IMR-90 (cell line): Measurements from ENCODE around the gene WAC. TPM values are rescaled to one million over a fixed set of nuclear protein-coding genes. Genes with fewer than 3 reads are reported as not detected.

Experiments
- ATAC-seq: fragments of 200-7000 bp; cut with Tn5 transposase; 2 replicates; pipeline ENCODE4 v1.9.1; 2020; ENCODE audit warnings: low read depth, mild to moderate bottlenecking, moderate library complexity
- BruUV-seq: library from RNA; stranded (reverse); fragments of 400-500 nt; replicated peaks from 2 replicates; lab custom pipeline; 2021; lab: Mats Ljungman, UMichigan
- CTCF ChIA-PET: fragments of 300-600 bp; formaldehyde crosslinking; extraction: SDS; loops from one replicate; lab custom pipeline; 2021; ENCODE audit warnings: antibody characterized with exemption; lab: Yijun Ruan, JAX
- POLR2A ChIA-PET: fragments of 300-600 bp; sonication (Branson Sonifier 250); formaldehyde crosslinking; loops from one replicate; lab custom pipeline; 2022; ENCODE audit warnings: antibody characterized with exemption; ENCODE audit not compliant: unreplicated experiment; lab: Charles Lee
- DNase-seq: peaks from one replicate; pipeline ENCODE4 v3.0.0; 2013
- H2AFZ ChIP-seq: replicated peaks from 2 replicates; pipeline ENCODE3; 2013; ENCODE audit warnings: low read length, mild to moderate bottlenecking; ENCODE audit not compliant: poor library complexity
- H2AK5ac ChIP-seq: 2 replicates; pipeline ENCODE4 v1.6.1; 2013; ENCODE audit warnings: low read depth, low read length, inconsistent platforms
- H2AK9ac ChIP-seq: replicated peaks from 2 replicates; pipeline ENCODE3; 2013; ENCODE audit warnings: mild to moderate bottlenecking, low read depth, low read length, moderate library complexity; ENCODE audit not compliant: poor library complexity
- H2BK120ac ChIP-seq: 2 replicates; pipeline ENCODE4 v1.6.1; 2013; ENCODE audit warnings: low read depth, low read length, inconsistent platforms
- H2BK15ac ChIP-seq: 3 replicates; pipeline ENCODE4 v1.6.1; 2013; ENCODE audit warnings: low read depth, low read length, inconsistent platforms
- H2BK20ac ChIP-seq: 2 replicates; pipeline ENCODE4 v1.6.1; 2013; ENCODE audit warnings: low read depth, mild to moderate bottlenecking, inconsistent platforms, low read length, moderate library complexity
- H2BK5ac ChIP-seq: 2 replicates; pipeline ENCODE4 v1.6.1; 2013; ENCODE audit warnings: mild to moderate bottlenecking, low read depth, low read length, inconsistent platforms; ENCODE audit not compliant: poor library complexity, severe bottlenecking
- H3K14ac ChIP-seq: replicated peaks from 2 replicates; pipeline ENCODE4 v1.6.1; 2013; ENCODE audit warnings: low read depth, low read length, inconsistent platforms
- H3K18ac ChIP-seq: 2 replicates; pipeline ENCODE4 v1.6.1; 2013; ENCODE audit warnings: low read depth, low read length, control low read depth
- H3K23ac ChIP-seq: 2 replicates; pipeline ENCODE4 v1.6.1; 2013; ENCODE audit warnings: low read depth, low read length, inconsistent platforms
- H3K27ac ChIP-seq: 2 replicates; pipeline ENCODE4 v1.5.1; 2013; ENCODE audit warnings: mild to moderate bottlenecking, control low read depth, low read length; ENCODE audit not compliant: insufficient read depth
- H3K27me3 ChIP-seq: 2 replicates; pipeline ENCODE4 v1.6.1; 2013; ENCODE audit warnings: low read length; ENCODE audit not compliant: control insufficient read depth, insufficient read depth
- H3K36me3 ChIP-seq: 2 replicates; pipeline ENCODE4 v1.6.1; 2013; ENCODE audit warnings: low read length, mixed read lengths; ENCODE audit not compliant: control insufficient read depth, insufficient read depth
- H3K4ac ChIP-seq: 2 replicates; pipeline ENCODE4 v1.6.1; 2013; ENCODE audit warnings: low read depth, low read length, inconsistent platforms
- H3K4me1 ChIP-seq: 2 replicates; pipeline ENCODE4 v1.6.1; 2013; ENCODE audit warnings: low read length, mixed read lengths; ENCODE audit not compliant: control insufficient read depth, insufficient read depth
- H3K4me2 ChIP-seq: 2 replicates; pipeline ENCODE4 v1.6.1; 2013; ENCODE audit warnings: low read depth, mild to moderate bottlenecking, control low read depth, low read length, moderate library complexity
- H3K4me3 ChIP-seq: 2 replicates; pipeline ENCODE4 v1.5.1; 2013; ENCODE audit warnings: low read depth, mild to moderate bottlenecking, control low read depth, low read length, moderate library complexity; ENCODE audit not compliant: insufficient read depth
- H3K56ac ChIP-seq: 2 replicates; pipeline ENCODE4 v1.6.1; 2013; ENCODE audit warnings: low read length, inconsistent platforms; ENCODE audit not compliant: insufficient read depth; ENCODE audit errors: extremely low read depth
- H3K79me1 ChIP-seq, 2 experiments: 2 replicates each; pipeline ENCODE4 v1.6.1; 2013; ENCODE audit warnings: low read length in 2 of 2, inconsistent platforms in 1 of 2, low read depth in 1 of 2
- H3K9ac ChIP-seq: 2 replicates; pipeline ENCODE4 v1.6.1; 2013; ENCODE audit warnings: low read depth, low read length, control low read depth
- H3K9me1 ChIP-seq: 2 replicates; pipeline ENCODE4 v1.6.1; 2013; ENCODE audit warnings: low read length, inconsistent platforms; ENCODE audit not compliant: insufficient read depth
- H3K9me3 ChIP-seq: 2 replicates; pipeline ENCODE4 v1.6.1; 2013; ENCODE audit warnings: low read length; ENCODE audit not compliant: control insufficient read depth, insufficient read depth
- H4K20me1 ChIP-seq: 2 replicates; pipeline ENCODE4 v1.6.1; 2013; ENCODE audit warnings: low read length, inconsistent platforms; ENCODE audit not compliant: insufficient read depth
- H4K5ac ChIP-seq: 2 replicates; pipeline ENCODE4 v1.6.1; 2013; ENCODE audit warnings: mild to moderate bottlenecking, low read depth, low read length, control low read depth
- H4K8ac ChIP-seq, 2 experiments: 2 replicates each; pipeline ENCODE4 v1.6.1; 2013; ENCODE audit warnings: low read depth in 2 of 2, low read length in 2 of 2, control low read depth in 1 of 2, inconsistent platforms in 1 of 2
- H4K91ac ChIP-seq: 2 replicates; pipeline ENCODE4 v1.6.1; 2013; ENCODE audit warnings: low read depth, low read length, inconsistent platforms; ENCODE audit not compliant: insufficient read depth
- CEBPB ChIP-seq: IDR thresholded peaks from 2 replicates; pipeline ENCODE4 v1.6.1; 2012; ENCODE audit warnings: low read depth, low read length, improper control_type of control experiment
- CHD1 ChIP-seq: IDR thresholded peaks from 2 replicates; pipeline ENCODE4 v1.6.1; 2012; ENCODE audit warnings: low read depth, low read length, improper control_type of control experiment
- MAZ ChIP-seq: IDR thresholded peaks from 2 replicates; pipeline ENCODE4 v1.6.1; 2012; ENCODE audit warnings: low read depth, mild to moderate bottlenecking, low read length, improper control_type of control experiment, moderate library complexity, borderline replicate concordance
- NFE2L2 ChIP-seq: fragments of 150-350 bp; IDR thresholded peaks from 2 replicates; pipeline ENCODE4 v1.6.1; 2016; ENCODE audit warnings: low read depth, mild to moderate bottlenecking, low read length
- POLR2A ChIP-seq: IDR thresholded peaks from 2 replicates; pipeline ENCODE4 v1.6.1; 2012; ENCODE audit warnings: mild to moderate bottlenecking, low read depth, low read length
- RAD21 ChIP-seq: IDR thresholded peaks from 2 replicates; pipeline ENCODE4 v1.6.1; 2012; ENCODE audit warnings: low read length, improper control_type of control experiment
- RFX5 ChIP-seq: IDR thresholded peaks from 2 replicates; pipeline ENCODE4 v1.8.0; 2012; ENCODE audit warnings: low read depth, mild to moderate bottlenecking, low read length, moderate library complexity
- SMC3 ChIP-seq: fragments of 150-350 bp; IDR thresholded peaks from 2 replicates; pipeline ENCODE4 v1.6.1; 2016; ENCODE audit warnings: low read depth, mild to moderate bottlenecking, antibody characterized with exemption, low read length, moderate library complexity
- WGBS, 2 experiments: methylation state at CpG; one replicate each; pipeline versions ENCODE4 v1.1.5 to v1.1.7; 2013; ENCODE audit warnings: missing lambda C conversion rate in 2 of 2; ENCODE audit not compliant: insufficient read length in 1 of 2; ENCODE audit errors: extremely low coverage in 2 of 2; 5-methylcytosine and 5-hydroxymethylcytosine counted together
- dilution Hi-C: fragments of 300-500 bp; cut with HindIII; formaldehyde crosslinking; loops from one replicate; pipeline ENCODE4 v1.14.3; 2018; ENCODE audit warnings: low sequenced_read_pairs; ENCODE audit not compliant: unreplicated experiment
- in situ Hi-C: fragments of 300-500 bp; cut with MboI; formaldehyde crosslinking; loops from 3 replicates; pipeline ENCODE4 v1.14.3; 2019; ENCODE audit warnings: low sequenced_read_pairs, inconsistent platforms, mixed read lengths
- intact Hi-C: fragments of 100-400 bp; cut with micrococcal nuclease; formaldehyde crosslinking; loops from 2 replicates; pipeline ENCODE4 v1.10.0; 2022
- polyA plus RNA-seq, 3 experiments: library from polyadenylated mRNA; depleted of rRNA; stranded (reverse); fragments of >200 nt; gene quantifications; 2 replicates each; pipeline ENCODE4 v1.2.3, GENCODE V29; 2012; ENCODE audit warnings: low replicate concordance in 1 of 3
- total RNA-seq: library from RNA; depleted of rRNA; stranded (reverse); fragments of >200 nt; gene quantifications from 2 replicates; pipeline ENCODE4 v1.2.3, GENCODE V29; 2012
- TF ChIP-seq, protein P1 (sequence below): fragments of 150-350 bp; IDR thresholded peaks from 2 replicates; pipeline ENCODE4 v1.6.1; 2016; ENCODE audit warnings: low read depth, mild to moderate bottlenecking, low read length, moderate library complexity, borderline replicate concordance
- TF ChIP-seq, protein P2 (sequence below): fragments of 150-350 bp; IDR thresholded peaks from 2 replicates; pipeline ENCODE4 v1.6.1; 2017; ENCODE audit warnings: mild to moderate bottlenecking, antibody characterized with exemption, low read length, low read depth

The WAC gene
- total and polyA plus RNA-seq, 2 of the 4 experiments (the other 2 are of a cell fraction) = 39.6 to 52.2 TPM

DNA sequence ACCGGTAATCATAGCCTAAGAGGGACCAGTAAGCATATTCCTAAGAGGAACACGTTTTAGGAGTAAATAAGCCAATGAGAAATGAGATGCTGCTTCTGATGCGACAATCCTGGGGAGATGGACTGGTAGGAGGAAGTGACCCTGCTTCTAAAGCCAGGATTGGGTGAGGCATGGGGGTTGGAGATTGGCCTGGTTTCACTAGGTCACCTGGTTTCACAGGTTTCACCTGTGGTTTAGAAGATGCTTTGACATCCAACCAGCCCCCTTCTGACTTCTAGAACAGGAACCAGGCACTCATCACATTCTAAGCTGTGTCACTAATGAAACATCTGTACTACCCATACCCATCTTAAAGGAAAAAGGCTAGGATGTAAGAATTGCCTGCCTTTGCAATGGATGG, 91.4 kb downstream of the WAC start:
- no peak overlapping the region for H2AK5ac ChIP-seq
- H4K20me1 ChIP-seq = peaks cover 9% of the 10 kb centered on the region; the same call in 1 of the 2 replicates
- dilution Hi-C loops (no loop called here), in situ Hi-C loops (no loop called here), intact Hi-C loops (no loop called here)
- DNase-seq (no peak), ATAC-seq (no peak)
- H3K27me3 ChIP-seq = no peaks in the 10 kb centered on the region; the same call in 1 of the 2 replicates
- H2BK20ac ChIP-seq = no peak overlapping the region
- peaks cover 0 to 3% of the 10 kb centered on the region in 2 experiments; a peak in 1 of 4 replicates for H3K79me1 ChIP-seq
- no peak overlapping the region for H2BK120ac ChIP-seq
- H4K8ac ChIP-seq = no peak overlapping the region
- H3K4me1 ChIP-seq = no peaks in the 10 kb centered on the region
- H2AFZ ChIP-seq = no peak overlapping the region
- no peak overlapping the region for H3K4ac ChIP-seq
- no peak overlapping the region for H3K9ac ChIP-seq
- no TSS peak for BruUV-seq
- no peak overlapping the region for H2AK9ac ChIP-seq
- H4K91ac ChIP-seq = no peak overlapping the region
- no peak overlapping the region for H3K14ac ChIP-seq
- H3K4me3 ChIP-seq = no peak overlapping the region
- no peak overlapping the region for H4K5ac ChIP-seq
- H3K27ac ChIP-seq = no peak overlapping the region
- H3K56ac ChIP-seq = no peak overlapping the region
- no peaks in the 10 kb centered on the region; the same call in 1 of the 2 replicates for H3K9me1 ChIP-seq
- ChIA-PET CTCF (no interaction called here), POLR2A (no interaction called here)
- H2BK15ac ChIP-seq = no peak overlapping the region
- H3K36me3 ChIP-seq = peaks cover 9% of the 10 kb centered on the region
- no peak overlapping the region for H2BK5ac ChIP-seq
- no peaks in the 10 kb centered on the region for H3K9me3 ChIP-seq
- 67% methylated on average over 1 of the region's 3 CpGs; no CpG with 5 or more reads in 1 of the 2 experiments for WGBS, 2 experiments
- H3K23ac ChIP-seq = no peak overlapping the region
- no peak overlapping the region for H3K18ac ChIP-seq
- TF ChIP-seq RAD21 (no peak), SMC3 (no peak), NFE2L2 (no peak), CHD1 (no peak), POLR2A (no peak), MAZ (no peak), CEBPB (no peak), RFX5 (no peak)
- TF ChIP-seq, protein P1, sequence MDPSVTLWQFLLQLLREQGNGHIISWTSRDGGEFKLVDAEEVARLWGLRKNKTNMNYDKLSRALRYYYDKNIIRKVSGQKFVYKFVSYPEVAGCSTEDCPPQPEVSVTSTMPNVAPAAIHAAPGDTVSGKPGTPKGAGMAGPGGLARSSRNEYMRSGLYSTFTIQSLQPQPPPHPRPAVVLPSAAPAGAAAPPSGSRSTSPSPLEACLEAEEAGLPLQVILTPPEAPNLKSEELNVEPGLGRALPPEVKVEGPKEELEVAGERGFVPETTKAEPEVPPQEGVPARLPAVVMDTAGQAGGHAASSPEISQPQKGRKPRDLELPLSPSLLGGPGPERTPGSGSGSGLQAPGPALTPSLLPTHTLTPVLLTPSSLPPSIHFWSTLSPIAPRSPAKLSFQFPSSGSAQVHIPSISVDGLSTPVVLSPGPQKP = no peak
- TF ChIP-seq, protein P2, sequence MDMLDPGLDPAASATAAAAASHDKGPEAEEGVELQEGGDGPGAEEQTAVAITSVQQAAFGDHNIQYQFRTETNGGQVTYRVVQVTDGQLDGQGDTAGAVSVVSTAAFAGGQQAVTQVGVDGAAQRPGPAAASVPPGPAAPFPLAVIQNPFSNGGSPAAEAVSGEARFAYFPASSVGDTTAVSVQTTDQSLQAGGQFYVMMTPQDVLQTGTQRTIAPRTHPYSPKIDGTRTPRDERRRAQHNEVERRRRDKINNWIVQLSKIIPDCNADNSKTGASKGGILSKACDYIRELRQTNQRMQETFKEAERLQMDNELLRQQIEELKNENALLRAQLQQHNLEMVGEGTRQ = no peak
- no peak overlapping the region for H3K4me2 ChIP-seq
